Heart right ventricle (tissue), 16 donors: Measurements from ENCODE around the gene VKORC1L1. TPM values are rescaled to one million over a fixed set of nuclear protein-coding genes. Genes with fewer than 3 reads are reported as not detected.
"Not testable (repeated sequence)": the region's sequence is repeated elsewhere in the genome, so short reads cannot be mapped to it uniquely, and the experiment has no call there.

Source experiments
- ATAC-seq, 8 donors: fragments of 200-7000 bp; cut with Tn5 transposase; one replicate each; pipeline ENCODE4 v1.9.1; 2020; ENCODE audit warnings: mild to moderate bottlenecking in 8 of 8, moderate library complexity in 8 of 8, moderate number of reproducible peaks in 1 of 8
- DNase-seq, 2 donors: peaks; one replicate each; pipeline ENCODE4 v3.0.0-alpha.2; 2020
- H3K27ac ChIP-seq, 10 donors: fragments of 200-600 bp; sonication (generic) in 2 of 10; one replicate each; pipeline versions ENCODE4 v1.5.0 to v1.8.0; 2020 to 2022; ENCODE audit warnings: mild to moderate bottlenecking in 3 of 10
- H3K27me3 ChIP-seq, 7 donors: fragments of 200-600 bp; one replicate each; pipeline ENCODE4 v1.8.0; 2021 to 2022; ENCODE audit warnings: mild to moderate bottlenecking in 2 of 7
- H3K36me3 ChIP-seq, 9 donors: fragments of 200-600 bp; sonication (generic) in 1 of 9; one replicate each; pipeline versions ENCODE4 v1.5.0 to v1.8.0; 2020 to 2022; ENCODE audit warnings: mild to moderate bottlenecking in 2 of 9
- H3K4me1 ChIP-seq, 9 donors: fragments of 200-600 bp; sonication (generic) in 1 of 9; one replicate each; pipeline versions ENCODE4 v1.5.0 to v1.8.0; 2020 to 2022; ENCODE audit warnings: mild to moderate bottlenecking in 4 of 9
- H3K4me3 ChIP-seq, 10 donors: fragments of 200-600 bp; sonication (generic) in 2 of 10; one replicate each; pipeline versions ENCODE4 v1.5.0 to v1.8.0; 2020 to 2022; ENCODE audit warnings: mild to moderate bottlenecking in 7 of 10, moderate library complexity in 2 of 10
- H3K9me3 ChIP-seq, 11 donors: fragments of 200-600 bp in 10 of 11; sonication (generic) in 2 of 11; one replicate each; pipeline versions ENCODE4 v1.5.0 to v1.8.0; 2013 to 2022; ENCODE audit warnings: mild to moderate bottlenecking in 2 of 11, control low read depth in 1 of 11, moderate library complexity in 1 of 11
- CTCF ChIP-seq, 9 donors: fragments of 200-600 bp; sonication (generic) in 2 of 9; IDR thresholded peaks; one replicate each; pipeline versions ENCODE4 v1.5.0 to v1.8.0; 2021 to 2022; ENCODE audit warnings: antibody characterized with exemption in 9 of 9, mild to moderate bottlenecking in 5 of 9, moderate library complexity in 1 of 9
- WGBS, 2 donors: extraction: QIAGEN DNeasy Blood & Tissue Kit; methylation state at CpG; one replicate each; pipeline ENCODE4 v1.1.7; 2013; ENCODE audit warnings: inconsistent platforms in 1 of 2; 5-methylcytosine and 5-hydroxymethylcytosine counted together
- intact Hi-C, 10 donors: fragments of 100-400 bp; cut with DNase I; formaldehyde crosslinking; loops; one replicate each; pipeline versions ENCODE4 v1.11.1 to v1.14.2; 2022
- polyA plus RNA-seq, 2 donors: library from polyadenylated mRNA; stranded (reverse); fragments of 200-250 nt; gene quantifications; one replicate each; pipeline ENCODE4 v1.2.3, GENCODE V29; 2013
- total RNA-seq, 10 donors: library from RNA; stranded (reverse); fragmentation: NEBNext Ultra II Directional in 3 of 10; extraction: Animal tissue kit (Norgen Biotek cat#: 25700) in 3 of 10; gene quantifications; one replicate each; pipeline versions ENCODE4 v1.2.1 to v1.2.4, GENCODE V29; 2021 to 2023
- donor health status: Arrhythmogenic right ventricular cardiomyopathy.
- donor health status: ischemic (EF 13 %, LVEDD 7.1; RV severe dilation, severe dysfunction).
- donor health status: healthy with polysubstance abuse.
- donor health status: DM: no; HTN: yes; CAD: no.
- donor health status: DM: no; HTN: no; CAD: no.
- donor health status: ischemic (EF 25% LVEDD 6.9; RV normal size, moderate dysfunction).
- donor health status: ischemic (EF 25% LVEDD 5.7; RV mildly dilated, moderate dysfunction).
- donor health status: healthy.
- donor health status: DM: yes; HTN: yes; CAD: no.
- donor health status: Ischemic cardiomyopathy.
- donor health status: ischemic (EF 35%, LVEDD 5.7; RV mildly dilated, moderate dysfunction).
- donor health status: nonischemic (EF 11% LVEDD 7.7; RV severe dilation, severe dysfunction).
- donor health status: DM: yes; HTN: yes; CAD: no.
- donor health status: PGD.
- donor health status: ischemic (EF 29% LVEDD 5.4; RV normal size, mild dysfunction).
- donor health status: nonischemic (EF 23%, LVEDD 6.1; RV moderate dilation, normal function).

Gene VKORC1L1
- total and polyA plus RNA-seq, 12 donors = 4.4 to 23.8 (median 17.0) TPM

DNA sequence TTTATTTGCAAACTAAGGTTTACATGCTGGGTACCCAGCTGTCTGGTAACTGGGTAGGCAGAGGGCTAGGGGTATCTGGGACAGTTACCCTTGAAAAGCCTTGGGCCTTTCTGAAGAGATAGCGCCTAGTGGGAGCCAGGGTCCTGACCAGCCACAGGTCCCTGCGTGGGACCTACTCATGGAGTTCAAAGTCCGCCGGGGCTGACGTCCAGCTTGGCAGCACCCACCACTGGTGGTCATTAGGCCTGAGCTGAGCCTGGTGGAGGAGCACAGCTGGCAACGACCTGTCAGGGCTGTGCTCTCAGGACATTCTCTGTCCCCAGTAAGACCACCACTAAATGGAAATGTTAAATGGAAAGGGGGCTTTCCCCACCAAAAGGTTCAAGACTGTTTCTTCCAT lies 89.2 kb downstream of the VKORC1L1 start:
- intact Hi-C loops = no loop called here
- no peaks in the 10 kb centered on the region for H3K9me3 ChIP-seq
- ATAC-seq (no peak), DNase-seq (no peak)
- TF ChIP-seq CTCF (IDR thresholded peaks at IDR 0.05) = no peak
- no peaks in the 10 kb centered on the region for H3K27me3 ChIP-seq
- H3K27ac ChIP-seq = no peak overlapping the region
- 91% methylated on average over 6 of the region's 6 CpGs for WGBS, 2 donors
- no peaks in the 10 kb centered on the region for H3K4me1 ChIP-seq
- H3K36me3 ChIP-seq = peaks cover 0 to 100% (median 65%) of the 10 kb centered on the region in 9 donors
- no peak overlapping the region for H3K4me3 ChIP-seq

DNA sequence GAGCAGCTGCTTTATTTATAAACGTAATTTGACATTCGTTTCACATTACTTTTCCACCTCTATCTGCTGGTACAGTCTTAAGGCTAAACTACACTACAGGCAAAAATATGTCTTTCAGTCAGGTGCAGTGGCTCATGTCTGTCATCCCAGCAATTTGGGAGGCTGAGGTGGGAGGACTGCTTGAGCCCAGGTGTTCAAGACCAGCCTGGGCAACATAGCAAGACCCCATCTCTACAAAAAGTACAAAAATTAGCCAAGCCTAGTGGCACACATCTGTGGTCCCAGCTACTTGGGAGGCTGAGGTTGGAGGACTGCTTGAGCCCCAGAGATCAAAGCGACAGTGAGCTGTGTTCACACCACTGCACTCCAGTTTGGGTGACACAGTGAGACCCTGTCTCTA lies 91.8 kb downstream of the VKORC1L1 start:
- H3K27ac ChIP-seq, DNase-seq, H3K4me1 ChIP-seq, H3K27me3 ChIP-seq, H3K9me3 ChIP-seq, H3K4me3 ChIP-seq, ATAC-seq, intact Hi-C loops: not testable (repeated sequence)
- peaks cover 0 to 100% (median 87%) of the 10 kb centered on the region in 9 donors for H3K36me3 ChIP-seq
- 91 to 96% methylated on average over 3 of the region's 3 CpGs for WGBS, 2 donors

DNA sequence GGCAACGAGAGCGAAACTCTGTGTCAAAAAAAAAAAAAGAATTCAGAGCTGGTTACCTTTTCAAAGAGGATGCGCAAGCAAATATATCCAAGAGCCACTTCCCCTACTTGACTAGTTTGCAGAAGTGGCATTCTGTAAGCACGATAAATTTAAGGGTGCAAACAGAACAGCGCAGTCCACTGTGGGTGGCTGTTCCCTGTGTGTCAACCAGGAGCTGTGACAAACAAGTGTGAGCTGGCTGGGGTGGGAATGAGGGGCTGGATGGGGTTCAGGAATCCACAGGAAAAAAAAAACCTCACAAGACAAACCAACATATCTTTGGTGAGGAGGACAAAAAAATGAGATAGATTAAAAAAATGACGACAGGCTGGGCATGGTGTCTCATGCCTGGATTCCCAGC lies 93.3 kb downstream of the VKORC1L1 start:
- no peak overlapping the region for H3K27ac ChIP-seq
- no peak overlapping the region for H3K4me3 ChIP-seq
- no peaks in the 10 kb centered on the region for H3K4me1 ChIP-seq
- H3K36me3 ChIP-seq = peaks cover 0 to 100% (median 79%) of the 10 kb centered on the region in 9 donors
- DNase-seq = no peak
- no peaks in the 10 kb centered on the region for H3K27me3 ChIP-seq
- no peak for TF ChIP-seq CTCF (IDR thresholded peaks at IDR 0.05)
- WGBS, 2 donors = 93 to 94% methylated on average over 6 of the region's 6 CpGs
- H3K9me3 ChIP-seq = no peaks in the 10 kb centered on the region
- no peak for ATAC-seq
- intact Hi-C loops = no loop called here

GRCh38 chr7:65967361-65968155 lies 94.7 kb downstream of the VKORC1L1 start:
- Histone ChIP-seq H3K27ac (no peak overlapping the region), H3K9me3 (no peaks in the 10 kb centered on the region), H3K4me3 (no peak overlapping the region), H3K4me1 (no peaks in the 10 kb centered on the region), H3K36me3 (peaks cover 0 to 100% (median 78%) of the 10 kb centered on the region in 9 donors), H3K27me3 (no peaks in the 10 kb centered on the region)
- no peak for TF ChIP-seq CTCF (IDR thresholded peaks at IDR 0.05)
- intact Hi-C loops = no loop called here
- ATAC-seq (no peak), DNase-seq (no peak)
- 93 to 95% methylated on average over 17 of the region's 17 CpGs for WGBS, 2 donors
